Liver (tissue), 3 donors: ENCODE measurements around the gene ETV4.

ENCODE experiments used
- CTCF ChIP-seq: fragments of 150-350 bp; IDR thresholded peaks from 2 replicates; pipeline ENCODE4 v1.5.1; 2017; ENCODE audit warnings: improper control_type of control experiment, low read depth, low read length; ENCODE audit not compliant: missing input control
- EGR1 ChIP-seq, 2 donors: IDR thresholded peaks; 2 replicates each; pipeline ENCODE4 v1.6.1; 2016 to 2018; ENCODE audit warnings: antibody characterized with exemption in 2 of 2, low read depth in 2 of 2
- GABPA ChIP-seq, 2 donors: IDR thresholded peaks in 1 of 2; conservative IDR thresholded peaks in 1 of 2; 2 replicates each; pipeline ENCODE4 v1.6.1; 2016; ENCODE audit warnings: antibody characterized with exemption in 2 of 2, mild to moderate bottlenecking in 1 of 2, moderate library complexity in 1 of 2
- HNF4A ChIP-seq, 2 donors: conservative IDR thresholded peaks; 2 replicates each; pipeline ENCODE4 v1.6.1; 2016; ENCODE audit warnings: antibody characterized with exemption in 2 of 2, mild to moderate bottlenecking in 2 of 2
- RAD21 ChIP-seq, 2 donors: IDR thresholded peaks; 2 replicates each; pipeline ENCODE4 v1.6.1; 2016; ENCODE audit warnings: antibody characterized with exemption in 2 of 2, mild to moderate bottlenecking in 2 of 2
- RXRA ChIP-seq, 2 donors: IDR thresholded peaks; 2 replicates each; pipeline ENCODE4 v1.6.1; 2017 to 2018; ENCODE audit warnings: antibody characterized with exemption in 2 of 2, mild to moderate bottlenecking in 1 of 2
- YY1 ChIP-seq: IDR thresholded peaks from 2 replicates; pipeline ENCODE4 v1.6.1; 2016; ENCODE audit warnings: antibody characterized with exemption, mild to moderate bottlenecking
- donor health status: healthy.
- donor health status: healthy.

- TF ChIP-seq CTCF (no peak), HNF4A (conservative IDR thresholded peaks at IDR 0.05) (no peak), EGR1 (IDR thresholded peaks at IDR 0.05; ENCODE audit: low read depth in 2 of 2) (no peak), RAD21 (IDR thresholded peaks at IDR 0.05) (no peak), YY1 (no peak), GABPA (IDR thresholded peaks at IDR 0.05 in 1 of 2, conservative IDR thresholded peaks at IDR 0.05 in 1 of 2) (no peak), RXRA (IDR thresholded peaks at IDR 0.05) (no peak)
Measured at GRCh38 chr17:43552229-43552837, 6.2 kb upstream of the ETV4 start.
